ENCODE results near the gene FGF18. TPM values are rescaled to one million over a fixed set of nuclear protein-coding genes. Genes with fewer than 3 reads are reported as not detected.
"Not testable (repeated sequence)": the region's sequence is repeated elsewhere in the genome, so short reads cannot be mapped to it uniquely, and the experiment has no call there.

FGF18 gene
- polyA plus RNA-seq, 1 experiment: not detected

DNA sequence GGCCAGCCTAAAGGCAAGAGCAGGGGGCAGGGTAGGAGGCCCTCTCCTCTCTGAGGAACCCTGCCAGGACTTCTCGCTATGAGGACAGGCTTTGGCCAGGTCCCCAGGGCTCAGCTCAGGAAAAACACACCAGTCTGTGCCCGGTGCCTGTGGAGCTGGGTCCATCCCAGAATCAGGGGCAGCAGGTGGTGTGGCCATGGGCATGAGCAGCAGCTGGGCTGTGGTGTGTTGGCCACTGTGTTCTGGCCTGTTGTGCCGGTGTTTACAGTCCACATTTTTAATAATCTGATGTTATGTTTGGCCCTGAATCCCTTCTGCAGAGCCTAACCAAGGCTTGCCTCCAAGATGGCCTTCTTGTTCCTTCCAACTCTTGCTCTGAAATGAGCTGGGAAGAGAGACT, 77.0 kb downstream of the FGF18 start:
- ChIA-PET CTCF (interaction anchor here (0.7 to 2.0 kb wide), 3 partner anchors 10 to 134 kb away, joined by 3 to 6 read pairs (median 3); no protein-coding TSS in a partner anchor), POLR2A (no interaction called here)
- Histone ChIP-seq H3K27me3 (ENCODE audit: control insufficient read depth, insufficient read depth, low read length) (no peaks in the 10 kb centered on the region), H3K36me3 (ENCODE audit: control insufficient read depth, insufficient read depth, low read length) (no peaks in the 10 kb centered on the region), H3K4me3 (ENCODE audit: low read depth, low read length) (no peak overlapping the region)
- TF ChIP-seq, protein P1, sequence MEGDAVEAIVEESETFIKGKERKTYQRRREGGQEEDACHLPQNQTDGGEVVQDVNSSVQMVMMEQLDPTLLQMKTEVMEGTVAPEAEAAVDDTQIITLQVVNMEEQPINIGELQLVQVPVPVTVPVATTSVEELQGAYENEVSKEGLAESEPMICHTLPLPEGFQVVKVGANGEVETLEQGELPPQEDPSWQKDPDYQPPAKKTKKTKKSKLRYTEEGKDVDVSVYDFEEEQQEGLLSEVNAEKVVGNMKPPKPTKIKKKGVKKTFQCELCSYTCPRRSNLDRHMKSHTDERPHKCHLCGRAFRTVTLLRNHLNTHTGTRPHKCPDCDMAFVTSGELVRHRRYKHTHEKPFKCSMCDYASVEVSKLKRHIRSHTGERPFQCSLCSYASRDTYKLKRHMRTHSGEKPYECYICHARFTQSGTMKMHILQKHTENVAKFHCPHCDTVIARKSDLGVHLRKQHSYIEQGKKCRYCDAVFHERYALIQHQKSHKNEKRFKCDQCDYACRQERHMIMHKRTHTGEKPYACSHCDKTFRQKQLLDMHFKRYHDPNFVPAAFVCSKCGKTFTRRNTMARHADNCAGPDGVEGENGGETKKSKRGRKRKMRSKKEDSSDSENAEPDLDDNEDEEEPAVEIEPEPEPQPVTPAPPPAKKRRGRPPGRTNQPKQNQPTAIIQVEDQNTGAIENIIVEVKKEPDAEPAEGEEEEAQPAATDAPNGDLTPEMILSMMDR (IDR thresholded peaks at IDR 0.05; ENCODE audit: insufficient read depth, low read depth, low read length): no peak
- no peak for DNase-seq (ENCODE audit: low read depth)

DNA sequence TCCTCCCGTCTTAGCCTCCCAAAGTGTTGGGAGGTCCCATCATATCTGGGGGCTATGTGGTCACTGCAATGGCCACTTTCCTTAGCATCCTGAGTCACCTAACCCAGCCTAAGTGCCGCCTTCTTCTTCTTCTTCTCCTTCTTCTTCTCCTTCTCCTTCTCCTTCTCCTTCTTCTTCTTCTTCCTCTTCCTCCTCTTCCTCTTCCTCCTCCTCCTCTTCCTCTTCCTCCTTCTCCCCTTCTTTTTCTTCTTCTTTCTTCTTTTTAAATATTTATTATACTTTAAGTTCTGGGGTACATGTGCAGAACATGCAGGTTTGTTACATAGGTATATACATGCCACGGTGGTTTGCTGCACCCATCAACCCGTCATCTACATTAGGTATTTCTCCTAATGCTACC, 78.0 kb downstream of the FGF18 start:
- H3K36me3 ChIP-seq (ENCODE audit: control insufficient read depth, insufficient read depth, low read length); H3K27me3 ChIP-seq (ENCODE audit: control insufficient read depth, insufficient read depth, low read length); POLR2A ChIA-PET; H3K4me3 ChIP-seq (ENCODE audit: low read depth, low read length); DNase-seq (ENCODE audit: low read depth): not testable (repeated sequence)
- CTCF ChIA-PET: interaction anchor here (1.8 kb wide), 1 partner anchor 9 kb away, joined by 3 read pairs; no protein-coding TSS in a partner anchor

DNA sequence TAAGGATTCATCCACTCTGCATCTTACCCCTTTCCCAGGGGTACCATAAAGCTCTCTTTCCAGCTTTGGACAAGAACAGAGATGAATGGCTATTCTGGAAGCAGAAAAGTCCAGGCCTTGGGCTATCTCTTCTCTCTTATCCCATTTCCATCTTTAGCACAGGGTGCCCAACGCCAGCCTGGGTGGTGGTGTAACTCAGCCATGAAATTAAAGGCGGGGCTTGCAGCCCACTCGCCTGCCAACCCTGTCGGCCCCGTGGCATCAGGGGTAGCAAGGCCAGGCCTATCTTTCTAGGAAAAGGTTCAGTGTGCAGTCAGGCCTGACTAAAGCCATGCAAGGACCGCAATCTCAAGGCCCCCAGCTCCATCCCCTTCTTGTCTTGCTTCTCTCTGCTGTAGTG, 78.7 kb downstream of the FGF18 start:
- H3K36me3 ChIP-seq (ENCODE audit: control insufficient read depth, insufficient read depth, low read length): no peaks in the 10 kb centered on the region
- POLR2A ChIA-PET: interaction anchor here (0.6 kb wide), 1 partner anchor 789 kb away, joined by 3 read pairs; no protein-coding TSS in a partner anchor
- no peak for DNase-seq (ENCODE audit: low read depth)
- CTCF ChIA-PET: interaction anchor here (1.8 kb wide), 1 partner anchor 8 kb away, joined by 3 read pairs; no protein-coding TSS in a partner anchor
- H3K4me3 ChIP-seq (ENCODE audit: low read depth, low read length): no peak overlapping the region
- 0 out of 2 replicates have a peak, but pooled peaks cover 2% of the 10 kb centered on the region for H3K27me3 ChIP-seq (ENCODE audit: control insufficient read depth, insufficient read depth, low read length)
- TF ChIP-seq, protein P1 (IDR thresholded peaks at IDR 0.05; ENCODE audit: insufficient read depth, low read depth, low read length): no peak

DNA sequence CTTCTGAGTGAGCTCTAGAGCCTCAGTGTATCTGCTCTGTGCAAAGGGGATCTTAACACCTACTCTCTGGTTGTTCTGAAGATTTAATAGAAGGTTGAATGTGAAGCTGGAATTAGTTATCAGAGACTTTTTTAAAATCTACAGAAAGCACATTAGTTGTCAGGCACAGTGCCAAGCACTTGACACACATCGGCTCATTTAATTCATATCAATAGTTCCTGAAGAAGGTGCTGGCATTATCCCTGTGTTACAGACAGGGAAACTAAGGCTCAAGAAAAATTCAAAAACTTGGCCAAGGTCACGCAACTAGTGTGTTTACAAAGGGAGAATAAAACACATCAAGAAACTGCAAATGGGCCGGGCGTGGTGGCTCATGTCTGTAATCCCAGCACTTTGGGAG, 80.2 kb downstream of the FGF18 start:
- H3K4me3 ChIP-seq (ENCODE audit: low read depth, low read length): no peak overlapping the region
- no peaks in the 10 kb centered on the region for H3K36me3 ChIP-seq (ENCODE audit: control insufficient read depth, insufficient read depth, low read length)
- no peak for DNase-seq (ENCODE audit: low read depth)
- POLR2A ChIA-PET: no interaction called here
- CTCF ChIA-PET: interaction anchor here (0.9 to 1.1 kb wide), 2 partner anchors 9 to 81 kb away, joined by 3 read pairs; no protein-coding TSS in a partner anchor
- H3K27me3 ChIP-seq (ENCODE audit: control insufficient read depth, insufficient read depth, low read length): 0 out of 2 replicates have a peak, but pooled peaks cover 2% of the 10 kb centered on the region
- TF ChIP-seq, protein P1 (IDR thresholded peaks at IDR 0.05; ENCODE audit: insufficient read depth, low read depth, low read length): no peak

DNA sequence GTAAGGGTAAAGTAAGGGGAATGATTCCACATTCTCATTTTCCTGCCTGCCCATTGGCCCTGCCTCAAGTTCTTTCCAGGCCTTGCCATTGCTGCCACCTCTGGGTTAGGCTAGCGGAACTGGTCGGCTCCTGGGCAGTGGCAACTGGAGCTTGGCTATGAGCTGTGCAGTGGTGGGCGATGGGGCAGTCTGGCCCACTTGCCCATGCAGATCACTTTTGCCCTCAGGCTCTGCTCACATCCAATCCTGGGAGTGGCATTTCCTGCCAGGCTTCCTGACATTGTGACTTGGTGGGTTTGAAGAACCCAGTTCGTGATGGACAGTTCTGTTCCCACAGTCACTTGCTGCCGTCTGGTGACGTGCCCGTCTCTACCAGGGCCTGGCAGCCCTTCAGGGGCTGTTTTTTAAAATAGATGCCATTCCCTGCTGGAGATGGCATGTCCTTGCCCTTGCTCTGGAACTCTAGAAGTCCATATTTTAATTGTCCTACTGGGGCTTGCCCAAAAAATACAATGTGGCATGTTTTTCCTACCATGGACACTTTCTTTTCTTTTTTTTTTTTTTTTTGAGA, 86.1 kb downstream of the FGF18 start:
- DNase-seq (ENCODE audit: low read depth): no peak
- CTCF ChIA-PET: no interaction called here
- POLR2A ChIA-PET: no interaction called here

More for the DNA sequence above, 86.1 kb downstream of the FGF18 start:
- Histone ChIP-seq H3K36me3 (ENCODE audit: control insufficient read depth, insufficient read depth, low read length) (no peaks in the 10 kb centered on the region), H3K4me3 (ENCODE audit: low read depth, low read length) (no peak overlapping the region), H3K27me3 (ENCODE audit: control insufficient read depth, insufficient read depth, low read length) (peaks cover 3% of the 10 kb centered on the region)
- TF ChIP-seq, protein P1 (IDR thresholded peaks at IDR 0.05; ENCODE audit: insufficient read depth, low read depth, low read length): no peak
